OCI-LY1 (cell line): ENCODE measurements around the gene NR1I2.

Source experiments
- CTCF ChIP-seq: fragments of 200-600 bp; sonication (generic), shearing (Covaris generic); IDR thresholded peaks from 2 replicates; pipeline ENCODE4 v1.5.1; 2017; ENCODE audit warnings: mild to moderate bottlenecking, antibody characterized with exemption, low read length, moderate library complexity, mixed read lengths
- EZH2 ChIP-seq: fragments of 200-600 bp; sonication (generic), shearing (Covaris generic); IDR thresholded peaks from 2 replicates; pipeline ENCODE4 v1.8.0; 2017; ENCODE audit warnings: borderline replicate concordance, mixed run types, mild to moderate bottlenecking, antibody characterized with exemption, low read length, moderate library complexity, mixed read lengths

- TF ChIP-seq CTCF (no peak), EZH2 (no peak)
Measured at GRCh38 chr3:119849126-119849525, 67.2 kb downstream of the NR1I2 start.
